Neural cell (in vitro differentiated cells): ENCODE measurements around the gene SLC12A4. TPM values are rescaled to one million over a fixed set of nuclear protein-coding genes. Genes with fewer than 3 reads are reported as not detected.

Experiments
- H2AFZ ChIP-seq: fragments of 200-600, 300-800 bp; sonication (generic), shearing (Covaris generic); 2 replicates; pipeline ENCODE4 v1.6.0; 2014; ENCODE audit warnings: low read depth, mild to moderate bottlenecking, antibody characterized with exemption, low read length, moderate library complexity
- H3F3A ChIP-seq: fragments of 200-600 bp; shearing (Covaris generic); 2 replicates; pipeline ENCODE4 v1.6.1; 2016; ENCODE audit warnings: mild to moderate bottlenecking, moderate library complexity, mixed read lengths, antibody characterized with exemption, low read length; ENCODE audit not compliant: insufficient read depth, poor library complexity, severe bottlenecking
- H3K27ac ChIP-seq: fragments of 200-600, 300-800 bp; sonication (generic), shearing (Covaris generic); 2 replicates; pipeline ENCODE4 v1.5.1; 2014; ENCODE audit warnings: mild to moderate bottlenecking, low read length, moderate library complexity
- H3K27me3 ChIP-seq: fragments of 300-800, 200-600 bp; sonication (generic), shearing (Covaris generic); 2 replicates; pipeline ENCODE4 v1.6.0; 2014; ENCODE audit warnings: mild to moderate bottlenecking, low read depth, low read length, moderate library complexity; ENCODE audit not compliant: insufficient read depth
- H3K36me3 ChIP-seq: fragments of 300-800, 200-600 bp; sonication (generic), shearing (Covaris generic); 2 replicates; pipeline ENCODE4 v1.5.1; 2014; ENCODE audit warnings: mild to moderate bottlenecking, antibody characterized with exemption, low read length, moderate library complexity; ENCODE audit not compliant: insufficient read depth
- H3K4me2 ChIP-seq: fragments of 300-800, 200-600 bp; sonication (generic), shearing (Covaris generic); 2 replicates; pipeline ENCODE4 v1.6.0; 2014; ENCODE audit warnings: mild to moderate bottlenecking, low read length
- H3K4me3 ChIP-seq: fragments of 300-800, 200-600 bp; sonication (generic), shearing (Covaris generic); 2 replicates; pipeline ENCODE4 v1.5.1; 2014; ENCODE audit warnings: mild to moderate bottlenecking, low read length, moderate library complexity
- H3K79me2 ChIP-seq: fragments of 200-600 bp; shearing (Covaris generic); replicated peaks from 2 replicates; pipeline ENCODE4 v1.6.0; 2014; ENCODE audit warnings: mild to moderate bottlenecking, low read length, moderate library complexity; ENCODE audit not compliant: insufficient read depth
- H3K9ac ChIP-seq: fragments of 300-800, 200-600 bp; sonication (generic), shearing (Covaris generic); 2 replicates; pipeline ENCODE4 v1.6.1; 2016; ENCODE audit warnings: mild to moderate bottlenecking, low read length, mixed read lengths
- H3K9me2 ChIP-seq: fragments of 200-600 bp; shearing (Covaris generic); 2 replicates; pipeline ENCODE4 v1.6.1; 2016; ENCODE audit warnings: mild to moderate bottlenecking, low read length, mixed read lengths; ENCODE audit not compliant: insufficient read depth
- H3K9me3 ChIP-seq: fragments of 200-600, 300-800 bp; sonication (generic), shearing (Covaris generic); 2 replicates; pipeline ENCODE4 v1.6.1; 2016; ENCODE audit warnings: mild to moderate bottlenecking, mixed run types, low read length, moderate library complexity, mixed read lengths
- H4K20me1 ChIP-seq: fragments of 200-600 bp; shearing (Covaris generic); 2 replicates; pipeline ENCODE4 v1.6.1; 2016; ENCODE audit warnings: mild to moderate bottlenecking, mixed run types; ENCODE audit not compliant: insufficient read depth
- EP300 ChIP-seq: fragments of 450-650 bp; conservative IDR thresholded peaks from 2 replicates; pipeline ENCODE4 v1.6.1; 2014; ENCODE audit warnings: antibody characterized with exemption, mild to moderate bottlenecking, moderate library complexity; ENCODE audit not compliant: poor library complexity, severe bottlenecking
- EZH2 ChIP-seq: fragments of 200-600, 300-800 bp; shearing (Covaris generic), sonication (generic); IDR thresholded peaks from 2 replicates; pipeline ENCODE4 v1.6.1; 2014; ENCODE audit warnings: antibody characterized with exemption, low read length, borderline replicate concordance, mild to moderate bottlenecking; ENCODE audit not compliant: insufficient read depth, poor library complexity, severe bottlenecking
- MXI1 ChIP-seq: fragments of 450-650 bp; conservative IDR thresholded peaks from 2 replicates; pipeline ENCODE4 v1.6.1; 2014; ENCODE audit warnings: antibody characterized with exemption, mild to moderate bottlenecking; ENCODE audit not compliant: poor library complexity, severe bottlenecking
- POLR2AphosphoS5 ChIP-seq: IDR thresholded peaks from 2 replicates; pipeline ENCODE4 v1.6.1; 2012
- RAD21 ChIP-seq: fragments of 450-650 bp; conservative IDR thresholded peaks from 2 replicates; pipeline ENCODE4 v1.6.1; 2014; ENCODE audit warnings: antibody characterized with exemption, mild to moderate bottlenecking, moderate library complexity
- SMC3 ChIP-seq: fragments of 450-650 bp; conservative IDR thresholded peaks from 2 replicates; pipeline ENCODE4 v1.6.1; 2014; ENCODE audit warnings: antibody characterized with exemption, mild to moderate bottlenecking, moderate library complexity; ENCODE audit not compliant: poor library complexity
- TAF1 ChIP-seq: IDR thresholded peaks from 2 replicates; pipeline ENCODE4 v1.6.1; 2012; ENCODE audit warnings: low read depth
- polyA plus RNA-seq: library from polyadenylated mRNA; depleted of rRNA; stranded (reverse); fragments of >200 nt; gene quantifications from 2 replicates; pipeline ENCODE4 v1.2.3, GENCODE V29; 2014
- TF ChIP-seq, protein P1 (sequence below): fragments of 450-650 bp; IDR thresholded peaks from 2 replicates; pipeline ENCODE4 v1.5.1; 2014; ENCODE audit warnings: antibody characterized with exemption, mild to moderate bottlenecking, moderate library complexity; ENCODE audit not compliant: poor library complexity, severe bottlenecking
- TF ChIP-seq, protein P2 (sequence below): IDR thresholded peaks from 2 replicates; pipeline ENCODE4 v1.6.1; 2012; ENCODE audit warnings: borderline replicate concordance

The SLC12A4 gene
- polyA plus RNA-seq, 1 donor from 2014 or later = 0.11 TPM

DNA sequence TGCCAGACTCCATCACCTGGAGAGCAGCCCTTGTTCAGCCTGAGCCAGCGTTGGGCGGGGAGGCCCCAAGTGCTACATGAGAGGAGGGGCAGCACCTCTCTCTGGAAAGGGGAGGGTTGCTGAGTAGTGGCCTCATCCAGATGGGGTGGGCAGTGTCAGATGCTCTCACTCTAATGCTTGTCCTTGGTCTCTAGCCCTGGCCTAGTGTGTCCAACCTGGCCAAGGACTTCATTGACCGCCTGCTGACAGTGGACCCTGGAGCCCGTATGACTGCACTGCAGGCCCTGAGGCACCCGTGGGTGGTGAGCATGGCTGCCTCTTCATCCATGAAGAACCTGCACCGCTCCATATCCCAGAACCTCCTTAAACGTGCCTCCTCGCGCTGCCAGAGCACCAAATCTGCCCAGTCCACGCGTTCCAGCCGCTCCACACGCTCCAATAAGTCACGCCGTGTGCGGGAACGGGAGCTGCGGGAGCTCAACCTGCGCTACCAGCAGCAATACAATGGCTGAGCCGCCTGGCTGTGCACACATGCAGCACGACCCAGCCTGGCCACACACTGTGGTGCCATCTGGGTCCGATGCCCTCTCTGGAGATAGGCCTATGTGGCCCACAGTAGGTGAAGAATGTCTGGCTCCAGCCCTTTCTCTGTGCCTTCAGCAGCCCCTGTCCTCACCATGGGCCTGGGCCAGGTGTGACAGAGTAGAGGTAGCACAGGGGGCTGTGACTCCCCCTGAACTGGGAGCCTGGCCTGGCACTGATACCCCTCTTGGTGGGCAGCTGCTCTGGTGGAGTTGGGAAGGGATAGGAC, 41.1 kb downstream of the SLC12A4 start:
- Histone ChIP-seq H3K36me3 (no peaks in the 10 kb centered on the region), H3K9me3 (no peaks in the 10 kb centered on the region)
- no peak for TF ChIP-seq SMC3
- no peak for TF ChIP-seq EZH2
- no peak for TF ChIP-seq MXI1
- TF ChIP-seq, protein P1, sequence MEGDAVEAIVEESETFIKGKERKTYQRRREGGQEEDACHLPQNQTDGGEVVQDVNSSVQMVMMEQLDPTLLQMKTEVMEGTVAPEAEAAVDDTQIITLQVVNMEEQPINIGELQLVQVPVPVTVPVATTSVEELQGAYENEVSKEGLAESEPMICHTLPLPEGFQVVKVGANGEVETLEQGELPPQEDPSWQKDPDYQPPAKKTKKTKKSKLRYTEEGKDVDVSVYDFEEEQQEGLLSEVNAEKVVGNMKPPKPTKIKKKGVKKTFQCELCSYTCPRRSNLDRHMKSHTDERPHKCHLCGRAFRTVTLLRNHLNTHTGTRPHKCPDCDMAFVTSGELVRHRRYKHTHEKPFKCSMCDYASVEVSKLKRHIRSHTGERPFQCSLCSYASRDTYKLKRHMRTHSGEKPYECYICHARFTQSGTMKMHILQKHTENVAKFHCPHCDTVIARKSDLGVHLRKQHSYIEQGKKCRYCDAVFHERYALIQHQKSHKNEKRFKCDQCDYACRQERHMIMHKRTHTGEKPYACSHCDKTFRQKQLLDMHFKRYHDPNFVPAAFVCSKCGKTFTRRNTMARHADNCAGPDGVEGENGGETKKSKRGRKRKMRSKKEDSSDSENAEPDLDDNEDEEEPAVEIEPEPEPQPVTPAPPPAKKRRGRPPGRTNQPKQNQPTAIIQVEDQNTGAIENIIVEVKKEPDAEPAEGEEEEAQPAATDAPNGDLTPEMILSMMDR = no peak
- TF ChIP-seq EP300 = no peak
- TF ChIP-seq, protein P2, sequence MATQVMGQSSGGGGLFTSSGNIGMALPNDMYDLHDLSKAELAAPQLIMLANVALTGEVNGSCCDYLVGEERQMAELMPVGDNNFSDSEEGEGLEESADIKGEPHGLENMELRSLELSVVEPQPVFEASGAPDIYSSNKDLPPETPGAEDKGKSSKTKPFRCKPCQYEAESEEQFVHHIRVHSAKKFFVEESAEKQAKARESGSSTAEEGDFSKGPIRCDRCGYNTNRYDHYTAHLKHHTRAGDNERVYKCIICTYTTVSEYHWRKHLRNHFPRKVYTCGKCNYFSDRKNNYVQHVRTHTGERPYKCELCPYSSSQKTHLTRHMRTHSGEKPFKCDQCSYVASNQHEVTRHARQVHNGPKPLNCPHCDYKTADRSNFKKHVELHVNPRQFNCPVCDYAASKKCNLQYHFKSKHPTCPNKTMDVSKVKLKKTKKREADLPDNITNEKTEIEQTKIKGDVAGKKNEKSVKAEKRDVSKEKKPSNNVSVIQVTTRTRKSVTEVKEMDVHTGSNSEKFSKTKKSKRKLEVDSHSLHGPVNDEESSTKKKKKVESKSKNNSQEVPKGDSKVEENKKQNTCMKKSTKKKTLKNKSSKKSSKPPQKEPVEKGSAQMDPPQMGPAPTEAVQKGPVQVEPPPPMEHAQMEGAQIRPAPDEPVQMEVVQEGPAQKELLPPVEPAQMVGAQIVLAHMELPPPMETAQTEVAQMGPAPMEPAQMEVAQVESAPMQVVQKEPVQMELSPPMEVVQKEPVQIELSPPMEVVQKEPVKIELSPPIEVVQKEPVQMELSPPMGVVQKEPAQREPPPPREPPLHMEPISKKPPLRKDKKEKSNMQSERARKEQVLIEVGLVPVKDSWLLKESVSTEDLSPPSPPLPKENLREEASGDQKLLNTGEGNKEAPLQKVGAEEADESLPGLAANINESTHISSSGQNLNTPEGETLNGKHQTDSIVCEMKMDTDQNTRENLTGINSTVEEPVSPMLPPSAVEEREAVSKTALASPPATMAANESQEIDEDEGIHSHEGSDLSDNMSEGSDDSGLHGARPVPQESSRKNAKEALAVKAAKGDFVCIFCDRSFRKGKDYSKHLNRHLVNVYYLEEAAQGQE = no peak
- TF ChIP-seq POLR2AphosphoS5 = no peak
- TF ChIP-seq TAF1 = no peak
- TF ChIP-seq RAD21 = no peak

DNA sequence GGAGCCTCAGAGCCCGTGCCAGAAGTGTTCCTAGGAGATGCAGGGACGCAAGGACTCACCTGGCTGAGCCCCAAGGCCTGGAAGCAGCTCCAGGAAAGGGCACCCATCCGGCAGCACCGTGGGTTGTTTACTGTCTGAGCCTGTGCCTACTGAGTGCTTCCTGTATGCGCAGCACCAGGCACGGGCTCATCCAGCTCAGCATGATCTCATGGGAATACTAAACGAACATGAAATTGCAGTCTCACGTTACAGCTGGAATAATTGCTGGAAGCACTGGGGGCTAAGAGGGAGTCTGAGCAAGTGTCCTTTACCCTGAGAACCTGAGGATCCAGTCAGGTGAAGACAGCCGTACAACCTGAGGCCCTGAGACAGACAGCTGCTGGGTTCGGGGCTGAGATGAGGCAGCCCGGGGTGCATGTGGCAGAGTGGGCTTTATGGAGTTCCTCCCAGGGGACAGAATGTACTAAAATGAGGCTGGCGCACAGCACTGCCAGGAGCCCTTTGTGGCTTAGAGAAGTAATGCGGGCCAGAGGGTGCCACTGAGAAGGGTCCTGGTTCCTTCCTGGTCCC, 42.2 kb downstream of the SLC12A4 start:
- Histone ChIP-seq H2AFZ (no peak overlapping the region), H3K9me2 (no peaks in the 10 kb centered on the region), H3K79me2 (no peaks in the 10 kb centered on the region), H3K4me2 (no peak overlapping the region), H3K27me3 (no peaks in the 10 kb centered on the region), H4K20me1 (no peaks in the 10 kb centered on the region), H3K36me3 (no peaks in the 10 kb centered on the region), H3F3A (no peaks in the 10 kb centered on the region), H3K4me3 (no peak overlapping the region), H3K9me3 (no peaks in the 10 kb centered on the region), H3K9ac (no peak overlapping the region), H3K27ac (no peak overlapping the region)
- TF ChIP-seq MXI1 = no peak
- TF ChIP-seq, protein P1 = peak; percentile 18

More for the DNA sequence above, 41.1 kb downstream of the SLC12A4 start:
- H3K27ac ChIP-seq = no peak overlapping the region
- no peak overlapping the region for H2AFZ ChIP-seq
- no peaks in the 10 kb centered on the region for H4K20me1 ChIP-seq
- no peak overlapping the region for H3K4me2 ChIP-seq
- no peaks in the 10 kb centered on the region for H3K79me2 ChIP-seq
- no peak overlapping the region for H3K9ac ChIP-seq
- H3K27me3 ChIP-seq = no peaks in the 10 kb centered on the region
- H3F3A ChIP-seq = no peaks in the 10 kb centered on the region
- no peak overlapping the region for H3K4me3 ChIP-seq
- no peaks in the 10 kb centered on the region for H3K9me2 ChIP-seq
